GM21619 (cell line): ENCODE measurements around the gene DHRSX.
"Not testable (repeated sequence)": the region's sequence is repeated elsewhere in the genome, so short reads cannot be mapped to it uniquely, and the experiment has no call there.

Source experiments
- ATAC-seq: cut with Tn5 transposase; IDR thresholded peaks from one replicate; pipeline ENCODE4 v1.9.1; 2021; ENCODE audit not compliant: unreplicated experiment

The DHRSX gene

GRCh38 chrX:2460821-2461710 is 39.7 kb downstream of the DHRSX start:
- ATAC-seq, result not testable (repeated sequence)

GRCh38 chrX:2460048-2460447 is 40.7 kb downstream of the DHRSX start:
- ATAC-seq, result not testable (repeated sequence)

GRCh38 chrX:2458309-2458708 is 42.5 kb downstream of the DHRSX start:
- ATAC-seq, result no peak

- no peak for ATAC-seq
These were observed 43.3 kb downstream of the DHRSX start for GRCh38 chrX:2457289-2458133.

GRCh38 chrX:2456091-2456490 is 44.7 kb downstream of the DHRSX start:
- ATAC-seq, result not testable (repeated sequence)

GRCh38 chrX:2454620-2455019 is 46.2 kb downstream of the DHRSX start:
- ATAC-seq, result not testable (repeated sequence)

- no peak for ATAC-seq
These were observed 48.0 kb downstream of the DHRSX start for GRCh38 chrX:2452799-2453198.

GRCh38 chrX:2452317-2452784 is 48.4 kb downstream of the DHRSX start:
- ATAC-seq, result no peak

- no peak for ATAC-seq
These were observed 49.1 kb downstream of the DHRSX start for GRCh38 chrX:2451501-2452316.

- no peak for ATAC-seq
These were observed 50.1 kb downstream of the DHRSX start for GRCh38 chrX:2450681-2451080.

- no peak for ATAC-seq
These were observed 51.5 kb downstream of the DHRSX start for GRCh38 chrX:2449135-2449886.

- no peak for ATAC-seq
These were observed 53.3 kb downstream of the DHRSX start for GRCh38 chrX:2447484-2447883.

- no peak for ATAC-seq
These were observed 54.0 kb downstream of the DHRSX start for GRCh38 chrX:2446815-2447214.

GRCh38 chrX:2445662-2446623 is 54.8 kb downstream of the DHRSX start:
- ATAC-seq, result no peak

- no peak for ATAC-seq
These were observed 58.1 kb downstream of the DHRSX start for GRCh38 chrX:2442694-2443093.

GRCh38 chrX:2441466-2441865 is 59.3 kb downstream of the DHRSX start:
- ATAC-seq, result no peak

GRCh38 chrX:2439613-2440012 is 61.2 kb downstream of the DHRSX start:
- ATAC-seq, result no peak

- no peak for ATAC-seq
These were observed 65.3 kb downstream of the DHRSX start for GRCh38 chrX:2435465-2435864.
